Measurements from ENCODE around the gene NPFFR1.

NPFFR1 gene

DNA sequence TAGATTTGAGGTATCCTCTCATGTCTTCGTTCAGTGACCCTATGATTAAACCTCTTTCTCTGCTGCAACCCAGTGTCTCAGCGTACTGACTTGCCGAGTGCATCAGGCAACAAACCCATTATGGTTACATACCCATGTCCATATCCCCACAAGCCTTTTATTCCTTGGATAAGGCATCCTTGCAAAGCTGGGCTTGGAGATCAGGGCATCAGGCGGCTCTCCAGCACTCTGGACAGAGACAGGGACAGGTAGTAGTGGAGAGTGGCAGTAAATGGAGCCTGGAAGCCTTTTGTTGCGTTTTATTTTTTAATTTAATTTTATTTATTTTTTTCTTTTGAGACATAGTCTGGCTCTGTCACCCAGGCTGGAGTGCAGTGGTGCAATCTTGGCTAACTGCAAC lies 32.0 kb upstream of the NPFFR1 start:
- peak; percentile 21 for DNase-seq (ENCODE audit: low read depth)

DNA sequence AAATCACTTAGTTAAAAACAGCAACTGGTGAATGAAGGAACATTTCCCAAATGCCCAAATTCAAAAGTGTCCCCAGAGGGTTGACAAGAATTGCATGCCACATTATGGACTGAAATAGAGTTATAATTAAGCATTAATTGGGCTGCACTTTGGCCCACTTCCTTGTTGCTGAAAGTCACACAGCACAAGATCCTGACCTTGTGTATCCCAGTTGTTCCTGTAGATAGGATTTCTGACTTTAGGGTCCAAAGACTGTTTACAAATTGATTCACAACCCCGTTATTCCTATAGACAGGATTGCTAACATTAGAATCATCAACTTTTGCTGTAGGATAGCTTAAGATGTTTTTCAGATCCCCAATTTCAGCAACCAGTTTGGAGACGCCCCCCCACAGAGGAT lies 31.5 kb upstream of the NPFFR1 start:
- DNase-seq (ENCODE audit: low read depth): no peak

DNA sequence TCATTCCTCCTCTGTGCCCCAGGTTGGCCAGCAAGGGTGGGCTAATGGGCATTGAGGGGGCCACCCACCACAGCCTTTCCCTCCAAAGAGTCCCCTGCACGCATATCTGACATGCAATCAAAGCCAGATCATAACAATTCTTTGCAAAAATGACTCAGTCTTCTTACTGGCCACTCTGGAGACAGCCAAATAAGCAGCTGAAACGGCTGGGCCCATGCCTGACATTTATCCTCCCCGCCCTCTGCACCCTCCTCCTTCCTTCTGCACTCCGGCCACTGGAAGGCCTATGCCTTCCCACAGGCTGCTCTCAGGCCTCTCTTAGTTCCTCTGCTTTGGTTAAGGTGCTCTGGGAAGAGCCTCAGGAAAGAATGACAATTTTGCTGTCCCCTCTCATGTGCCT lies 29.2 kb upstream of the NPFFR1 start:
- no peak for DNase-seq (ENCODE audit: low read depth)

DNA sequence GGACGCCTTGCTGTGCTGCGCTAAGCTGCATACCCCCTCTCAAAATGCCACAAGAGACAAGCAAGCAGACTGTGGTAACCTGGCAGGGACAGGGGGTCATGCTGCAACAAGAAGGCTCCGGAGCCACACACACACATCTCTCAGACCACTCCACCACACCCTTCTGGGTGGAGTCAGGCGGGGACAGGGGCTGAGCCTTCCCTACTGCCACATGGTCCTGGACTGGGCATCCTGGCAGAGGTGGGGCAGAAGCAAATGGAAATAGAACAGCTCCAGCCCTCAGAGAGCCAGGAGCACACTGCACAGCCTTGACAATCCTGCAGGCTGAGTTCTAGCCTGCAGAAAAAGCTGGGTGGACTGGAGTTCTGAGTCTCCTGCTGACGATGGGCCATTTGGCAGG lies 28.4 kb upstream of the NPFFR1 start:
- no peak for DNase-seq (ENCODE audit: low read depth)

DNA sequence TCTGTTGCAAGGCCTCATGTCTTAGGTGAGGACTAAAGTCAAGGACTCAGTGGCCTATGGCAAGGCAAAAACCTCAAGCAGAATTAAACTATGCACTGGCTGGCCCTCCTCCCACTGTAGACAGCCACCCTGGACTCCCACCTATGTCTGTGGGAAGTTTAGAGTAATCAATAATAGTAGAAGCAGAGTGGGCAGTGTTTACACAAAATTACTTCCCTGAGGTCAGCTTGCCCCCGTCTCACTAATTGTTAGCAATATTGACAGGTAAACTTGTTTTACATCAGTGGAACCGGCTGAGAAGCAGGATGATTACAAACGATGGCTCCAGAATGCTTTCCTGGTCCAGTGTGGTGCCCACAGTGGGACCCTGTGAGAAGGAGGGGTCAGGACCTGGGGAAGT lies 27.9 kb upstream of the NPFFR1 start:
- no peak for DNase-seq (ENCODE audit: low read depth)

DNA sequence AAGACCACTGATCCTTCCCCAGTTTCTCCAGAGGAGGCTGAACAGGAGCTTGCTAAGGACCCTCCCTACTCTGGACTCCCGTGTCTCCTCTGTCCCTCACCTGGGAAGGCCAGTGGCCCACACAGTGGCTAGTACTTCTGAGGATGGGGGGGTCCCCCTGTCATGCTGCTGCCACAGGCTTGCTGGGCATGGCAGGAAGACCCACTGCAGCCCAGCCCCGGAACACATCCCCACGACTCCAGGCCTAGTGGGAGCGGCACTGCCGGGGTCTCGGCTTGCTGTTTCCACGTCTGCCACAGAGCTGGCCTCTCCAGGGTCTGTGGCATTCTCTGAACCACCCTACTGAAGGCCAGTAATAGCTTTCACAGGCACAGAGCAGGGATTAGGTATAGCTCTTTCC lies 25.9 kb upstream of the NPFFR1 start:
- no peak for DNase-seq (ENCODE audit: low read depth)

DNA sequence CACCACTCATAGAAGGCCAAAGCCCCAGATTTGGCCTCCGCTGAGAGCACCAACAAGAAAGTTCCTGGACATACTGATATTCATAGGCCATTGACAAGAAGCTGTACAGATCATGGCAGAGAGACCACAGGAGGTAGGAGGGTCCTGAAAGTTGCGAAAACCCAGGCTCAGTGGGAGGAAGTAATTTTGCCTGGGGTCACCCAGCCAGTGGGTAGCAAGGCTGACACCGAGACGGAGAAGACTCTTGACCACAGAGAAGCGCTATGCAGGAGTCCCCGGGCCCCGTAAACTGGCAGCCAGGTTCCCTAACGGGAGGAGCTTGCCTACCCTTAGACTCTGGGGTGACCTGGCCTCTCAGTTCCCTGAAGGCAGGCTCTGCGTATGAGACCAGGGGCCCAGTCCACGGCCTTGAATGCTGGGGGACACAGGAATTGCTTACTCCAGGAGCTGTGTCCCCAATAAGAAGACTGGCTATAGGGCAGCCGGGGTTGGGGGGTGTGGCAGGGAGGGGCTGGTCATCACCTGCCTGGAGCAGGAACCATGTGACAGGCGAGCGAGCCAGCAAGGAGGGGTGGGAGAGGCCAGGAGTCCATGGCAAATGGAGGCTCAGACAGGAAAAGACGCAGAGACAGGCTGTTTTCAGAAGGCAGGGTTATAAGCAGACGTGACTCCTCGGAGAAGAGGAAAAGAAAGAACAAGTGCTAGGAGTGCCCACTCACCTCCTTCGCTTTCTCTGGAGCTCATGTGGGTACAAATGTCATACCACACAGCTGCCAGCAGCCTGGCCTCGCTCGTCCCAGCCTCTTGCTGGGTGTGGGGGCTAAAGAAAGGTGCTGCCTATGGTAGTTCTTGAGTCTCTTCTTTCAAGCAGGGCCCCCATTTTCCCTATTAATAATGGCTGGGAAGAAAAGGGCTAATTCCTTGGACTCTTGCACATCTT lies 24.6 kb upstream of the NPFFR1 start:
- DNase-seq (ENCODE audit: low read depth): no peak

DNA sequence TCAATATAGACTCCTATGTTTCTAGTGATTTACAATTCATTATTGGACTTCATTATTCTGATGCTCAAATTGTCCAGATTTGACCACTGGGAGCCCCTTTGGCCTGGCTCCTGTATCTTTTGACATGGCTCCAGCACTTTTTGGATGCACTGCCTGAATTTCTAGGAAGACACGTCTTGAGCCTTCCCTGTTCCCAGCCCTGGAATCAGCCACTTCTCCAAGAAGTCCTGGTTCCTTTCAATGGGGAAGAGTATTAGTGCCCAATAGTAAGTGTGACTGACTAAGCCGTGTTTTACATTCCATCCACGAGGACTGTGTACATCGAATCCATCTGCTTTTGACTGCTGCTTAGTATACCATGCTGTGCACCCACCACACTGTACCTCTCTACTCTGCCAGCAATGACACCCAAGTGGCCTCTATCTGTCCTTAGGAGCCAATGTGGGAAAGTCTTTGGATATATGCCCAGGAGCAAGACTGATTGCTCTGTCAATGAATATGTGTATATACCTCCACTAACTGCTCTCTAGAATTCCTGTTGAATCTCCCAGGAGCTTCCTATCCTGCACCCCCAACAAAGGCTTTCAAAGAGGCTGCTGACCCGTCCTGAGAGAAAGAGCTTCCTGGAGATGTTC lies 23.2 kb upstream of the NPFFR1 start:
- no peak for DNase-seq (ENCODE audit: low read depth)

DNA sequence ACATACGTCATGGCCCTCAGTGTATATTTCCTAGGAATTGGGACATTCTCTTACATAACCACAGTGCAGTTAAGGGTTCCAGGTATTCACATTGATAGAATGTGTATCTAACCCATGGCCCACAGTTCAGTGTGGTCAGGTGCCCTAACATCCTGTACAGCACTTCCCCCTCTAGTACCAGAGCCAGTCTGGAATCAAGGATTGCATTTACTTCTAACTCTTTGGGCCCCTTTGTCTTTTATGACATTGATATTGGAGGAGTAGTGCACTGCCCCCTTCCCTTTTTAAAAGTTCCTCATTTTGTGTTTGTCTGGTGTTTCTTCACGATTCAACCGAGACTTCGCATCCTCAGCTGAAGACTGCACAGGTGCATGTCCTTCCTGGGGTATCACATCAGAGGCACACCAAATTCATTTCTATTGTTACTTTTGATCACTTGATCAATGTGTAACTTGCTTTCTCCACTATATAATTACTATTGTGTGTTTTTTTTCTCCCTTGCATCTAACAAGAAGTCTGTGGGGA lies 22.4 kb upstream of the NPFFR1 start:
- no peak for DNase-seq (ENCODE audit: low read depth)

DNA sequence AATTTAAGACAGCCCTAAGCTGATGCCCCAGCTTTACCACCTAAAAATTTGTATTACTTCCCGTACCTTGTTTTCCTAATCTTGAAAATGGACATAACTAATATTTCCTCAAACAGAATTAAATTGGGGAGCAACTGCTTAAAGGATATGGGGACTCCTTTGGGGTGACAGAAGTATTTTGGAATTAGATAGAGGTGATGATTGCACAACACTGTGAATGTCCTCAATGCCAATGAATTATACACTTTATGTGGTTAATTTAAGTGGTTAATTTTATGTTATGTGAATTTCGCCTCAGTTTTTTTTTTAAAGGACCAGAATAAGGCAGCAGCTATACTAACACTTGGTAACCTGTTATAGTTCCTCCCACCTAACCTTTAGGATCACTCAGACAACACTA lies 19.9 kb upstream of the NPFFR1 start:
- no peak for DNase-seq (ENCODE audit: low read depth)

DNA sequence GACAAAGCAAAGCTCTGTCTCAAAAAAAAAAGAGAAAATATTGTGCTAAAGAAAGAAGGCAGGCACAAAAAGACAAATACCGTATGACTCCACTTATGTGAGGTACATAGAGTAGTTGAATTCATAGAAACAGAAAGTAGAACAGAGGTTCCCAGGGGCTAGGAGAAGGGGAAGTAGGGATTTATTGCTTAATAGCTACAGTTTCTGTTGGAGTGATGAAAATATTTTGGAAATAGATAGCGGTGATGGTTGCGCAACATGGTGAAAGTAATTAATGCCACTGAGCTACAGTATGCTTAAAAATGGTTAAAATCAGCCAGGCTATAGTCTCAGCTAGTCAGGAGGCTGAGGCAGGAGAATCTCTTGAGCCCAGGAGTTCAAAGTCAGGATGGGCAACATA lies 18.5 kb upstream of the NPFFR1 start:
- peak; percentile 87 for DNase-seq (ENCODE audit: low read depth)

DNA sequence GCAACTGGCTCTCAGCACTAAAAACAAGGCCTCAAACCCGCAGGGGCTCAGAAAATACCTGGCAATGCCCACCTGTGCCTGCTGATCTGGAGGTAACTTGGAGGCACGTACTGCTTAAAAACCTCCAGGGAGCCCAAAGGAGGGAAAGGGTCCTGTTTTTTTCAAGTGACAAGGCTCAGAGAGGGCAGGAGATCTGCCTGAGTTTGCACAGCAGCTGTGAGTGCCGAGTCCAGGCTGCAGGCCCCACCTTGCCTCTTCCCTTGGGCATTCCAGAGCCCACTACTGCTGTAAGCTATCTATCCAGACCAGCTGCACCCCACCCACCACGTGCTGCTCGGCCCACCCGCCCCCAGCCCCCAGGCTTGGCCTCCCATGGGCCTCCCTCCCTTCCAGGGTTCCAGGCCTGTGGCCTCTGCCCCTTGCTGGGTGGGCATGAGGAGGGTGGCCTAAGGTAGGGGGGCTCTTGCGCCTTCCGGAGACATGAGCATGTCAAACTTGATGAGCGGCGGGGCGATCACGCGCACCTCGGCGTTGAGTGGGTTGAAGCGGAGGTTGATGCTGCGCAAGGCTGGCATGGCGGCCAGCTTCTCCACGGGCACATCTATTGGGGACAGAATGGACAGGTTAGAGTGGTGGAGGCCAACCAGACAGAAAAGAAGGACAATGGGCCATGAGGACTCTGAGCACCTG lies 17.2 kb upstream of the NPFFR1 start:
- DNase-seq (ENCODE audit: low read depth): no peak

DNA sequence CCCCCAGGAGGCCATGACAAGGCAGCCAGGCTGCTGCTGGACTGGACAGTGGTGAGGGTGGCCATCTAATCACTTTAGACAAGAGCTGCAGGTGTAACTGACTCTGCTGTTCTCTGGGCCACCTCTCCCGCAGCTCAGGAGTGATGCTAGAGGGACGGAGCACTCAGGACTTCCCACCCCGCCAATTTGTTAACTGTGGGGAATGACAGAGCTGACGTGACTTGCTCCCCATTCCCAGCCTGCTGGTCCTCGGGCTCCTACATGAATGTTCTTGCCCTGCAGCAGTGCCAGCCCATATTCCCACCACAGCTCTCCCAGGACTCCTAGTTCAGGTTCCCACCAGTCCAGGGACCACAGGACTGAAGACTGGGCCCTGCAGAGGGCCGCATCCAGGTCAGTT lies 16.7 kb upstream of the NPFFR1 start:
- no peak for DNase-seq (ENCODE audit: low read depth)

DNA sequence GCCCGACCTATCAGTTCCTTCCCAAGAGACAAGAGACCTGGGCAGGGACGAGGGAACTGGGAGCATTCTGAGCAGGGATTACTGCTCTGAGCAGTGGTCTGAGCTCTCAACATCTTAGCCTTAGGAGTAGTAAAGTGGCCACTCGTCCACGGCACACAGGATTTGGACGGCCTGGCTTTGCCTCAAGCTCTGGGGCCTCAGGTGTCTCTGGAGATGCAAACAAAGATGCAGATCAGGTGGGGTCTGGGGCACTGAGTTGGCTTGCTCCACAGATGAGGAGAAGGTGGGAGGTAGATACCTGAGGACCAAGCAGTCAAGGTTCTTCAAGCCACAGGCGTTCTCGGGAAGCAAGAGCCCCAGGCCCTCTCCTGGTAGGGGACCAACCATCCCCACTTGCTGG lies 16.1 kb upstream of the NPFFR1 start:
- DNase-seq (ENCODE audit: low read depth): no peak

DNA sequence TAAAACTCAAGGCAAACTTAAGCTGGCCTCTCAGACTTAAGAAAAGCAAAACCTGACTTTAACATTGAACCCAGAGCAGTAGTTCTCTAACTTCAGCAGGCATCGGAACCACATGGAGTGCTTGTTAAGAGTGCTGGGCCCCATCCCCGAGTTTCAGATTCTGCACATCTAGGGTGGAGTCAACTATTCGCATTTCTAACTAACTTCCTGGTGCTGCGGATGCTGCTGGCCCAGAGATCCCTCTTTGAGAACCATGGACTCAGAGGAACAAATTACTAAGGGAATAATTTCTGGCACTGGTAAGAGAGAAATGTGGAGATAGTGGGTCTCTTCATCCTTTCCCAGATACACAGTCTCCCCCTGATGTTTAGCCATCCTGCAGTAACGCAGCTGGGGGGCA lies 14.6 kb upstream of the NPFFR1 start:
- no peak for DNase-seq (ENCODE audit: low read depth)

DNA sequence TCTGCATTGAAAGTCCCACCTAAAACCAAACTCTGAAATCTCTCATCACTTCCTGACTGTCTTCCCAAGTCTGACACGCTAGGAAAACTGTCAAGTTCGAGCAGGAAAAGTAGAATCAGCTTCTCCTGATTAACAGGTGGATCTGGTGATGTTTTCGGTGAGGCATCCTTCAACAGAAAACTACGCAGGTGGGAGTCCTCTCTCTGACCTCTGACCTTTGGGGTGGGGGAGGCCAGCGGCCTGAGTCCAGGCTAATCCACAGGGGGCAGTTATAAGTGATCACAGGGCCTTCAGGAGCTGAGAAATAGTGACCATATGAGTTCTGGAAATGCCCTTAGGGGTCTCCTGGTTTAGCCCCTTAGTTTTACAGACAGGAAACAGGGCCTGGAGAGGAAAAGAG lies 13.4 kb upstream of the NPFFR1 start:
- DNase-seq (ENCODE audit: low read depth): no peak

DNA sequence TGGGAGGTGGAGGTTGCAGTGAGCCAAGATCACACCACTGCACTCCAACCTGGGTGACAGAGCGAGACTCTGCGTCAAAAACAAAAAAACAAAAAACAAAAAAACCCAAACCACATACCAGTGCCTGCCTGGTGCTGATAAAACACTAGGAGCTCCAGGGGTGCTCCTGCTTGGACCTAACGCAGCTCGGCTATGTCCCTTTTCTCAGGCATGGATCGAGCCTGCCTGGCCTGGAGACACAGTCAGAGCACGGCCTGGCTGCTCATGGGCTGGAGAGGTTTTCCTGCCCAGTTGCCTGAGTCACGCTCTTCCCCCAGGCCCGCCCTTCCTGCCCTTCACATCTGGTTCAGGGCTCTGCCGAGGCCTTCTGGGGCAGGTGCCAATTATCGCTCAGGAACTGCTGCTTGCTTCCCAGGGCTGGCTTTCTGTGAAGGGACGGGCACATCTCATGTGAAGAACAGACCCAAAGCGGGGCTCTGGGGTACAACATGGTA lies 12.6 kb upstream of the NPFFR1 start:
- DNase-seq (ENCODE audit: low read depth): peak; percentile 86

DNA sequence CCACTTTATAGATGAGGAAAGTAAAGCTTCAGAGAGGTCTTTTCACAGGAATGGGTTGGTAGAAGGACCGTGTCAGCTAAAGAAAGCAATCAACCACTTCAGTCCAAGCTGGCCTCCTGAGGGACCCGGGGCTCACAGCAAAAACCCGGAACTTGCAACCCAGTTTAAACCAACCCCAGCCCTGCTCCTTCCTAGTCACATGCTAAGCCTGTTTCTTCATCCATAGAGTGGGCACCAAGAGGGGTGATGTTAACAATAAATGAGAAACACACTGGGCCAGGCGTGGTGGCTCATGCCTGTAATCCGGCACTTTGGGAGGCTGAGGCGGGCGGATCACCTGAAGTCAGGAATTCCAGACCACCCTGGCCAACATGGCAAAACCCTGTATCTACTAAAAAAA lies 12.1 kb upstream of the NPFFR1 start:
- no peak for DNase-seq (ENCODE audit: low read depth)

DNA sequence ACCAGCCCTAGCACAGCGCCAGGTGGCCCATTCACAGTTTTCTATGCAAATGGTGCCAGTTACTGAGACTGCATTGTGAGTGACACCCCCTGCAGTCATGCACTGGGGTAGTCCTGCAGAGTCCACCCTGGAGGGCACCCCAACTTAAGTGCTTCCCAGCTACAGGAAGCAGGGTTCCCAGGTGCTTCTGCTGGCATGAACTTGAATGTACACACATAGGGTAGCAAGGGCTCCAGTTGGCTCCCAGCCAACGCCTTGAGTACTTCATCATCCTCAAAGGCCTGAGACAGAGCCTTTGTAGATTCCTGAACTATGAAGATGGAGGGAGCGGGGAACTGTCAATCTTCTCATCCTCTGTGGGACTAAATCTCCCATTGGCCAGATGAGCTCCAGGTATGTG lies 11.5 kb upstream of the NPFFR1 start:
- DNase-seq (ENCODE audit: low read depth): no peak

DNA sequence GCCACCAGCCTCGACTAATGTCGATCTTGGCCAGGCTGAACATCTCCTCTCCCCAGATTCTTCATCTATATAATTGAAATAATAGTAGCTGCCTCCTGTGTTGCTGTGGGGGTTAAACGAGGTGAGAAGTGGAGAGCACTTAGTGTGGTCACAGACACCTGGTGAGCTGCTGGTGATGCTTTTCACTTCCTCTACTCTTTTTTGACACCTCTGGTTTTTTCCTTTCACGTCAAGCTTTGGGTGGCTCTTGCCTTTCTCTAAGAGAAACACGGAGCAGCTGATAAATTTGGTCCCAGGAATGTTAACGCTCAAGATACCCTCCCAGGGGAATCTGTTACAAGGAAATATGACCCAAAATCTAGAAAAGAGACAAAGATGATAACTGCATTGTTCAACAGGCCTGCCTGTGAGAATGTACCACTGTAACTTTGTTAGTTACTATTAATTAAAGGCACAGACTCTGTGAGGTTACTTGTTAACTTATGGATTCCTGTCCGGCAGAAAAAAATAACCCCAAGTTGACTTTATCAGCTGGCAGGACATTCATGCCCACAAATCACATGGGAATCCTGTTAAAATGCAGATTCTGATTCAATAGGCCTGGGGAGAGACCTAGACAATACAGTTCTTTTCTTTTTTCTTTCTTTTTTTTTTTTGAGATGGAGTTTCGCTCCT lies 9.5 kb upstream of the NPFFR1 start:
- no peak for DNase-seq (ENCODE audit: low read depth)

DNA sequence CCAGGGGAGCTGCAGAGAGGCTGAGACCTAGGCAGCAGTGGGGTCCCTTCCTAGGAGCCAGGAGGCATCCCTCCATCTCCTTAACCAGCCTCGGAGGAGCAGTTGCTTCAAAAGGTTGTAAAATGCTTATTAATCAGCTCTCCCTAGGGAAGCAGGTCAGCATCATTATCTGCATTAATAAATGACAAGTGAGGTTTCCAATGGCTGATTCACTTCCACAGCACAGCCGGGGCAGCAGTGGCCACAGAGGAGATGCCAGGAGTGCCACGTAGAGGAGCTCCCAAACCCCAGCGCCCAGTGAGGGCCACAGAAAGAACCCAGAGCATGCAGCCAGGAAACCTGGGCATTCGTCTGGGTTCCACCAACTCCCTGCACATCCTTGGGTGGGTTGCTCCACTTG lies 8.2 kb upstream of the NPFFR1 start:
- peak; percentile 15 for DNase-seq (ENCODE audit: low read depth)

DNA sequence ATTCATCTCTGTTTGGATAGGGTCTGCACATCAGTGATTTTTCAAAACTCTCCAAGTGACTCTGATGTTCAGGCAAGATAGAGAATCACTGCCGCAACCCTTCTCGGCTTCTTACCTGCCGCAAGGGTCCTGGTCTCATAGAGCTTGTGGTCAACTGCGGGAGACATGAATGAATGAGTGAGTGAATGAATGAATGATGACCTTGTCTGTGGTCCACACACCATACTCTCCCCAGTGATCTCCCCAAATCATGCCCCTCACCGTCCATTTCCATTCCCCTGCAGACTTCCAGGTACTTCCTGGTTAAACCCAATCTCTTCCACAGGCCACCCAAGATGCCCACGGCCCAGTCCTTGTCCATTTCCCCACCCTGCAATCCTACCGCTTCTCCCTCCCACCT lies 5.9 kb upstream of the NPFFR1 start:
- no peak for DNase-seq (ENCODE audit: low read depth)

Data from amniotic epithelial cell (primary cell).